Nephron progenitor cell (in vitro differentiated cells): ENCODE data around the gene PLEKHG4.

ENCODE experiments used
- DNase-seq: peaks from one replicate; pipeline ENCODE4 v3.0.0; 2021
- H3K27ac Mint-ChIP-seq: 2 replicates; pipeline ENCODE4 v1.8.0; 2021; ENCODE audit warnings: mild to moderate bottlenecking, moderate library complexity, mixed read lengths
- H3K27me3 Mint-ChIP-seq: 2 replicates; pipeline ENCODE4 v1.8.0; 2021; ENCODE audit warnings: mild to moderate bottlenecking, low read depth, mixed read lengths; ENCODE audit not compliant: poor library complexity
- H3K36me3 Mint-ChIP-seq: 2 replicates; pipeline ENCODE4 v1.8.0; 2021; ENCODE audit warnings: low read depth, mixed read lengths
- H3K4me1 Mint-ChIP-seq: 2 replicates; pipeline ENCODE4 v1.8.0; 2021; ENCODE audit warnings: mixed read lengths
- H3K4me3 Mint-ChIP-seq: 2 replicates; pipeline ENCODE4 v1.8.0; 2021; ENCODE audit warnings: mild to moderate bottlenecking, moderate library complexity, mixed read lengths
- H3K9me3 Mint-ChIP-seq: 2 replicates; pipeline ENCODE4 v1.8.0; 2021; ENCODE audit warnings: mild to moderate bottlenecking, moderate library complexity, mixed read lengths
- CTCF ChIP-seq: fragments of 200-600 bp; sonication (generic); IDR thresholded peaks from 2 replicates; pipeline ENCODE4 v1.5.0; 2021; ENCODE audit warnings: antibody characterized with exemption

Gene PLEKHG4

DNA sequence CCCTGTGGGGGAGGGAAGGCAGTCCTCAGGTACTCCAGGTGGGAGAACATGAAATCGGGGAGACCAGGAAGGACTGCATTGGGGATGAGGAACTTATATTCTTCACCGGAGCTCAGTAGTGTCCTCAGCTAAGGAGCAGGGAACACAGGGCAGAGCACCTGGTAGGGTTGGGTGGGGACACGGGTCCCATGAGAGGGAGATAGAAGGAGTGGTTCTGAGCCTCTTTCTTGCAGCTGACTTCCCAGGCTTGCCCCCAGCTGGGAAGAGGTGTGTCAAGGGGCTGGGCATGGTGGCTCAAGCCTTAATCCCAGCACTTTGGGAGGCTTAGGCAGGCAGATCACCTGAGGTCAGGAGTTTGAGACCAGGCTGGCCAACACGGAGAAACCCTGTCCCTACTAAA, 34.1 kb upstream of the PLEKHG4 start:
- Mint-ChIP-seq H3K4me3 (peak overlapping the region; percentile 81), H3K4me1 (peaks cover 49% of the 10 kb centered on the region), H3K27me3 (peaks cover 29% of the 10 kb centered on the region), H3K36me3 (no peaks in the 10 kb centered on the region), H3K9me3 (no peaks in the 10 kb centered on the region), H3K27ac (no peak overlapping the region)
- no peak for TF ChIP-seq CTCF
- no peak for DNase-seq

- no peak for TF ChIP-seq CTCF
- H3K4me1 Mint-ChIP-seq, result peaks cover 51% of the 10 kb centered on the region
- DNase-seq, result no peak
- peaks cover 33% of the 10 kb centered on the region for H3K27me3 Mint-ChIP-seq
- no peak overlapping the region for H3K27ac Mint-ChIP-seq
- no peaks in the 10 kb centered on the region for H3K36me3 Mint-ChIP-seq
- H3K9me3 Mint-ChIP-seq, result no peaks in the 10 kb centered on the region
- H3K4me3 Mint-ChIP-seq, result peak overlapping the region; percentile 81
Measured at GRCh38 chr16:67245674-67246080, 33.7 kb upstream of the PLEKHG4 start.

- Mint-ChIP-seq H3K4me1 (peaks cover 49% of the 10 kb centered on the region), H3K27me3 (peaks cover 39% of the 10 kb centered on the region), H3K27ac (no peak overlapping the region), H3K36me3 (no peaks in the 10 kb centered on the region), H3K9me3 (no peaks in the 10 kb centered on the region), H3K4me3 (peak overlapping the region; percentile 81)
- no peak for TF ChIP-seq CTCF
- DNase-seq, result peak; percentile 85
Measured at GRCh38 chr16:67246081-67246755, 33.1 kb upstream of the PLEKHG4 start.

DNA sequence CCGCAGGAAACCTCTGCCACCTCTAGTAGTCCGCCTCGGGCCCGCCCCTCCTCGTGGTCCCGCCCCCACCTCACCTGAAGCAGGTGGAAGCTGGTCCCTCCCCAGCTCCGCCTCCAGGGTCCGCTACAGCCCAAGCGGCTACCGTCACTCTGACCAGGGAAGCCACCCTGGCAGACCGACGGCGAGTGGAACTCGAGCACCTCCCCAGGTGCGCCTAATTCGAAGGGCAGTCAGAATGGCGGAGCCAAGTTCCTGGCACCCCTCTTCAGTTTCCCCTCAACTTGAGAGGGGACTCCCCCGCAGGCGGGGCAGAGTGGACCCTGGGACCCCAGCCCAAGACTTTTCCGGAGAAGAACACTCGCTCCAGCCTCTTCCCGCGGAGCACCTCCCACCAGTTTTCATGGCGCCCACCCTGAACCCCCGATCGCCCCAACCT, 32.6 kb upstream of the PLEKHG4 start:
- no peak for TF ChIP-seq CTCF
- Mint-ChIP-seq H3K9me3 (no peaks in the 10 kb centered on the region), H3K36me3 (no peaks in the 10 kb centered on the region), H3K27me3 (peaks cover 42% of the 10 kb centered on the region), H3K27ac (no peak overlapping the region), H3K4me3 (peak overlapping the region; percentile 81), H3K4me1 (peaks cover 45% of the 10 kb centered on the region)
- DNase-seq, result peak; percentile 48

DNA sequence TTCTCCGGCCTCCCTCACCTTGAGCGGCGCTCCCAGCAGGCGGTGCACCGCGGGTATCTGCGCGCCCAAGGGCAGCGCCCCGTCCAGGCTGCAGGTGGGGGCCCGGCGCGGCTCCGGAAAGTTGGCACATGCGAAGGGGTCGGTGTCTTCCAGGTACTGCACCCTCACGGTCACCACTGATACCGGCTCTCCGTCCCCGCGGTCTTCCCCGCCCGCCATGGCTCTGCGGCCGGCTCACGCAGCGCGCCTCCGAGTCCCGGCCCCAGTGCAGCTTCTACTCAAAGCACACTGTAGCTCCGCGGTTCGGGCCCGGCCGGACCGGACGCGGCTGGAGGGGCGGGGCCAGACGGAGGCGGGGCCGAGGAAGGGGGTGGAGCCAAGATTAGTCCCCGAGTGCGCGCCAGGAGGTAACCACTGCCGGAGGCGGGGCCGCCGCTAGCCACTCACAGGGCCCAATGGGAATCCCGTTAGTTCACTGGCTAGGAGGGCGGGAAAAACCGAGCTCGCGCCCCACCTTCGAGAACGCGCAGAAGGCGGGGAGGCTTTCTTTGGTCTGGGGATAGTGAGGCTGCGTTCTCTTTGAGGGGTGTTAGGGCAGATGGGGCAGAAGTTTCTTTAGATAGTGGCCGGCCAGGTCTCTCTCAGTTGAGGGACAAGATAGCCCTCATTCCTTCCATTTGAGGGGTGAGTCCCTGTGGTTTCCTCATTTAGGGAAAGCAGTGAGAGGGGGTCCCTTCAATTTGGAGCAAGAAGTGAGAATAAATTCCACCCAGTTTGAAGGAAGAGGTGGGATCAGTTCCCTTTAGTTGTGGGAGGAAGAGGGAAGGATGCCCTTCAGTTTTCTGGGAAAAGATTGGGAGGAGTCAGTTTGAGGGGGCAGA, 31.9 kb upstream of the PLEKHG4 start, which contains the start of gene FHOD1:
Gene FHOD1, minus strand, starts transcription at position 290 of the 881 bp plus-strand sequence. Its CDS starts 71 bp downstream, at position 219.
- peaks cover 49% of the 10 kb centered on the region for H3K27me3 Mint-ChIP-seq

More for the DNA sequence above, 31.9 kb upstream of the PLEKHG4 start, which contains the start of gene FHOD1:
- DNase-seq, result peak; percentile 99
- TF ChIP-seq CTCF, result no peak
- peak within 1 kb of the TSS; percentile 36 for H3K27ac Mint-ChIP-seq
- no peaks in the 10 kb centered on the region for H3K9me3 Mint-ChIP-seq
- peaks cover 45% of the 10 kb centered on the region for H3K4me1 Mint-ChIP-seq
- peak within 1 kb of the TSS; percentile 81 for H3K4me3 Mint-ChIP-seq
- no peaks in the 10 kb centered on the region for H3K36me3 Mint-ChIP-seq
